Measurements from ENCODE around the gene WNT5A. TPM values are rescaled to one million over a fixed set of nuclear protein-coding genes. Genes with fewer than 3 reads are reported as not detected.

WNT5A gene
- total and polyA plus RNA-seq, 9 of the 15 experiments (the other 6 are each of a cell fraction or from before 2014, with no cell fraction given), result 0.11 TPM; not detected in 8

DNA sequence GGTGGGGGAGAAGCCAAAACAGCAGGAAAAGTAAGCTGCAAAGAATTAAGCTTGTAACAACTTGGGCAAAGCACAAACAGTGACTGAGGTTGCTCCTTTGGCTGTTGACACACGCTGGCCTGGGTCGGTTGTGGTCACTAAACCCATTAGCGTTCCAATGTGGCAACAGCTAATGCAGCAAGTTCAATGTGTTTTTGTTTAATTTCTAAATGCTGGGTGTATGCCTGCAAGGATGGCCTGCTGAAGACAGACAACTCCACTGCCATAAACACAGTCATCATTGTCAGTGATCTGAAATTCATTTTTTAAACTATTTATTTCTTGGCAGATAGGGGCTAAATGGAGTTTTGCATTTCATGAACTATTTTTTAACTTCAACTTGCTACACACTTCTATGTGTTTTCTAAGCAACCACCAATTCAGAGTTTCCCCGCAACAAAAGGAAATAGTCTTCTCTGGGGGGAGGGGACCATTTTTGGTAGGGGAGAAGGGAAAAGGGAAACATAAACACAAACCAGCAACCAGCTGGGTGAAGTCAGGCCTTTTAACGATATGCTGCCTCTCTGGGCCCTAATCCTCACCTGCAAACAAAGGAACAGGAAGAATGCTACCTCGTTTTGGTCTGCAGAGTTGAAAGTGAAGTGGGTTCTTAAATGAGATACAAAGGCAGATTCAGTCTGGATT, 34.8 kb upstream of the WNT5A start:
- Histone ChIP-seq H3K27ac (ENCODE audit: extremely low read depth, low read depth, low read length) (no peak overlapping the region), H3K4me1 (replicated peaks in 1 of 2; ENCODE audit: control insufficient read depth in 2 of 2, insufficient read depth in 2 of 2, low read length in 2 of 2) (no peaks in the 10 kb centered on the region), H3K9ac (ENCODE audit: insufficient read depth in 1 of 2, low read depth in 2 of 2, low read length in 2 of 2) (no peak overlapping the region), H3K4me2 (ENCODE audit: insufficient read depth, low read length) (no peak overlapping the region), H2AFZ (ENCODE audit: low read depth, low read length) (no peak overlapping the region), H3K9me3 (replicated peaks; ENCODE audit: control insufficient read depth, insufficient read depth, low read depth, low read length) (no peaks in the 10 kb centered on the region), H3K36me3 (ENCODE audit: control insufficient read depth, insufficient read depth, low read length) (no peaks in the 10 kb centered on the region), H3K4me3 (no peak overlapping the region), H3K79me2 (ENCODE audit: control insufficient read depth, insufficient read depth, low read length) (no peaks in the 10 kb centered on the region), H3K27me3 (ENCODE audit: control insufficient read depth in 2 of 2, insufficient read depth in 2 of 2, low read length in 2 of 2) (no peaks in the 10 kb centered on the region), H4K20me1 (replicated peaks; ENCODE audit: control insufficient read depth, insufficient read depth, low read length) (no peaks in the 10 kb centered on the region), H3K9me1 (ENCODE audit: control insufficient read depth, insufficient read depth, low read length) (no peaks in the 10 kb centered on the region)
- WGBS (ENCODE audit: insufficient coverage, low coverage, missing lambda C conversion rate), result 0% methylated on average over 6 of the region's 6 CpGs
- DNase-seq (ENCODE audit: extremely low read depth in 1 of 4, low spot score in 3 of 4) (no peak), FAIRE-seq (no peak), ATAC-seq (no peak)
- intact Hi-C loops (cut with micrococcal nuclease) (no loop called here), in situ Hi-C loops (cut with MboI) (no loop called here)
- no TSS peak for BruUV-seq (replicated peaks)
- CTCF ChIA-PET (ENCODE audit: low intra/inter-chr PET ratio), result no interaction called here
- POLR2A ChIA-PET, result no interaction called here
- TF ChIP-seq MTA2 (IDR thresholded peaks at IDR 0.05; ENCODE audit: low read depth), result no peak
- no peak for TF ChIP-seq HMG20A (CRISPR knock-in tag; conservative IDR thresholded peaks at IDR 0.05)
- TF ChIP-seq ZNF436 (CRISPR knock-in tag; IDR thresholded peaks at IDR 0.05), result no peak
- no peak for TF ChIP-seq FOXK1 (CRISPR knock-in tag; IDR thresholded peaks at IDR 0.05; ENCODE audit: borderline replicate concordance)
- TF ChIP-seq GATA2 (CRISPR knock-in tag; IDR thresholded peaks at IDR 0.05), result no peak
- no peak for TF ChIP-seq ZNF444 (CRISPR knock-in tag; IDR thresholded peaks at IDR 0.05)
- no peak for TF ChIP-seq NEUROD1 (IDR thresholded peaks at IDR 0.05; ENCODE audit: borderline replicate concordance, low read depth, low read length, partially characterized antibody)
- TF ChIP-seq SMARCB1 (IDR thresholded peaks at IDR 0.05; ENCODE audit: insufficient read length, low read depth), result no peak
- TF ChIP-seq ZC3H8 (IDR thresholded peaks at IDR 0.05), result no peak
- TF ChIP-seq, protein P1, sequence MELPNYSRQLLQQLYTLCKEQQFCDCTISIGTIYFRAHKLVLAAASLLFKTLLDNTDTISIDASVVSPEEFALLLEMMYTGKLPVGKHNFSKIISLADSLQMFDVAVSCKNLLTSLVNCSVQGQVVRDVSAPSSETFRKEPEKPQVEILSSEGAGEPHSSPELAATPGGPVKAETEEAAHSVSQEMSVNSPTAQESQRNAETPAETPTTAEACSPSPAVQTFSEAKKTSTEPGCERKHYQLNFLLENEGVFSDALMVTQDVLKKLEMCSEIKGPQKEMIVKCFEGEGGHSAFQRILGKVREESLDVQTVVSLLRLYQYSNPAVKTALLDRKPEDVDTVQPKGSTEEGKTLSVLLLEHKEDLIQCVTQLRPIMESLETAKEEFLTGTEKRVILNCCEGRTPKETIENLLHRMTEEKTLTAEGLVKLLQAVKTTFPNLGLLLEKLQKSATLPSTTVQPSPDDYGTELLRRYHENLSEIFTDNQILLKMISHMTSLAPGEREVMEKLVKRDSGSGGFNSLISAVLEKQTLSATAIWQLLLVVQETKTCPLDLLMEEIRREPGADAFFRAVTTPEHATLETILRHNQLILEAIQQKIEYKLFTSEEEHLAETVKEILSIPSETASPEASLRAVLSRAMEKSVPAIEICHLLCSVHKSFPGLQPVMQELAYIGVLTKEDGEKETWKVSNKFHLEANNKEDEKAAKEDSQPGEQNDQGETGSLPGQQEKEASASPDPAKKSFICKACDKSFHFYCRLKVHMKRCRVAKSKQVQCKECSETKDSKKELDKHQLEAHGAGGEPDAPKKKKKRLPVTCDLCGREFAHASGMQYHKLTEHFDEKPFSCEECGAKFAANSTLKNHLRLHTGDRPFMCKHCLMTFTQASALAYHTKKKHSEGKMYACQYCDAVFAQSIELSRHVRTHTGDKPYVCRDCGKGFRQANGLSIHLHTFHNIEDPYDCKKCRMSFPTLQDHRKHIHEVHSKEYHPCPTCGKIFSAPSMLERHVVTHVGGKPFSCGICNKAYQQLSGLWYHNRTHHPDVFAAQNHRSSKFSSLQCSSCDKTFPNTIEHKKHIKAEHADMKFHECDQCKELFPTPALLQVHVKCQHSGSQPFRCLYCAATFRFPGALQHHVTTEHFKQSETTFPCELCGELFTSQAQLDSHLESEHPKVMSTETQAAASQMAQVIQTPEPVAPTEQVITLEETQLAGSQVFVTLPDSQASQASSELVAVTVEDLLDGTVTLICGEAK (IDR thresholded peaks at IDR 0.05), result no peak
- TF ChIP-seq, protein P1 (CRISPR knock-in tag; IDR thresholded peaks at IDR 0.05), result no peak
- no peak for TF ChIP-seq ZFP30 (CRISPR knock-in tag; IDR thresholded peaks at IDR 0.05; ENCODE audit: borderline replicate concordance)
- TF ChIP-seq HDAC3 (IDR thresholded peaks at IDR 0.05; ENCODE audit: borderline replicate concordance, partially characterized antibody), result no peak
- no peak for TF ChIP-seq RCOR1 (IDR thresholded peaks at IDR 0.05; ENCODE audit: borderline replicate concordance in 1 of 2, low read depth in 2 of 2, low read length in 2 of 2)
- no peak for TF ChIP-seq XRCC3 (IDR thresholded peaks at IDR 0.05)

Measured in K562 (cell line).